Endothelial cell of hepatic sinusoid (primary cell): ENCODE measurements around the gene SYT1.

ENCODE experiments used
- in situ Hi-C: cut with HindIII; loops from 2 replicates; pipeline ENCODE4 v1.10.0; 2017; ENCODE audit warnings: low sequenced_read_pairs

SYT1 gene

DNA sequence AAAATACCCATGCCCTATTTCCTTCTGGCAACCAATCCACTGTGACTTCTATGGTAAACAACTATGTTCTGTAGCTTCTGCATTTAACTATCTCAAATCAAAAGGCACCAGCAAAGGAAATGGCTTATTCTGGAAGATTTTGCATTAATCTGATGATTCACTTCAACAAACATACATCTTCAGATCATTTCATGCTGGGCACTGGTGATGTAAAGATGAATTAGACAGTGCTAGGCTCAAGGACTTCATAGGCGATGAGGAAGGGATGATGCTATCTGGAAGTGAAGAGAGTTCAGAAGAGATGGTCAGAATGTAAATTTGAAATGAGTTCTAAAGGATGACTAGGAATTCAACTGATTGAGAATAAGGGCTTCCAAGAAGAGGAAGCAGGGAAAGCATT is 462.9 kb downstream of the SYT1 start:
- in situ Hi-C loops = no loop called here

DNA sequence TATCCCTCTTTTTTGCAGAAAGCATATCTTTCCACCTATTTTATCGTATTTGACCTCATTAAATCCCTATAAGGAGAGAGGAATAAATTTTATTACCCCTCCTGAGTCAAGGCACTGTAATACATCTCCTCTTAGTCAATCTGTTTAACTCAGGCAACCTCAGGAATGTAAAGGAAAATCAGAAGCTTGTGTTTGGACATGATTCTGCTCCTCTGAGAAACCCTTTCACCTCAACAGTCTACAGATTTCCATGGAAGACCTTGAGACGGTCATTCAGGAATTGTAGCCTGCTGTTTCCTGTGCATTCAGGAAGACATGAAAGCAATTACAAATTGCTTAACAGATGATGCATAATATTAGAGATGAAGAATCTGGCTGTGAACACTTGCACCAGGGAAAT is 465.4 kb downstream of the SYT1 start:
- in situ Hi-C loops = no loop called here

DNA sequence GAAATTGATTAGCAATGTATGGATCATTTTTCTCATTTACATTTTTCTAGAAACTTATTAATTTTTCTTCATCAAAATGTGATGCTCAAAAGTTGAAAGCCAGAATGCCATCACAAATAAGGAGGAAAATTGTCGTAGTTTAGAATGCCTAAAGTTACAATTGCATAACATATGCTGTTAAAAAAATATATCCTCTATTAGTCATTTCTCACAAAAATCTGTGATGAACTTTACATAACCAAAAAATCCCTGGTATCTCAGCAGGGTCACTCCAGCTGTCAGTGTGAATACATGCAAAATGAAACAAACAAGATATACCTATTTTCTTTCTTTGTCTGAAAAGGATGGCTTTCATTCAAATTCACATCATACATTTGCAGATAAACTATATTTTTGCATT is 467.3 kb downstream of the SYT1 start:
- in situ Hi-C loops = no loop called here

DNA sequence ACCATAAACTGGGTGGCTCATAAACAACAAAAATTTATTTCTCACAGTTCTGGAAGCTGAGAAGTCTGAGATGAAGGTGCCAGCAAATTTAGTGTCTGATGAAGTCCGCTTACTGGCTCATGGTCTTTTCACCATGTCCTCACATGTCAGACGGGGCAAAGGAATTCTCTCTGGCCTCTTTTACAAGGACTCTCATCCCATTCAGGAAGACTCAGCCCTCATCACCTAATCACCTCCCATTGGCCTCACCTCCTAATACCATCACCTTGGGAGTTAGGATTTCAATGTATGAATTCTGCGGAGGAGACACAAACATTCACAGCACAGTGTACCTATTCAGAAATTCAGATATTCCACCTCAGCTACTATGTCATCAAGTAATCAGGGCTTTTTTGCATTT is 468.6 kb downstream of the SYT1 start:
- in situ Hi-C loops = no loop called here

- in situ Hi-C loops = no loop called here
Measured at GRCh38 chr12:79337662-79338290, 473.2 kb downstream of the SYT1 start.

GRCh38 chr12:79344855-79345847 is 480.6 kb downstream of the SYT1 start:
- in situ Hi-C loops = no loop called here

DNA sequence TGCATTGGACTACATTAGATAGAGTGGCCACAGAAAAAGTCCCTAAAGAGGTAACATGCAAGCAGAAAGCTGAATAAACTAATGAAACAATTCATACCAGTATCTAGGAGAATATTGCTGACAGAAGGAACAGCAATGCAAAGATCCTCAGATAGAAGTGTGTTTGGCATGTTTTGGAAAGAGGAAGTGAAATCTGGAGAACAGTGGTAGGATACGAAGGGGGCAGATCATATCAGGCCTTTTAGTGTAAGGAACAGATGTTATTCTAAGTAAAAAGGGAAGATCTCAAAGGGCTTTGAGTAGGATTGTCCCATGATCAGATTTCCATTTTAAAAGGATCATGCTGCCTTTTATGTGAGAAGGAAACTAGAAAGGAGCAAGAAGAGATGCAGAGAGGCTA is 483.3 kb downstream of the SYT1 start:
- in situ Hi-C loops = no loop called here

DNA sequence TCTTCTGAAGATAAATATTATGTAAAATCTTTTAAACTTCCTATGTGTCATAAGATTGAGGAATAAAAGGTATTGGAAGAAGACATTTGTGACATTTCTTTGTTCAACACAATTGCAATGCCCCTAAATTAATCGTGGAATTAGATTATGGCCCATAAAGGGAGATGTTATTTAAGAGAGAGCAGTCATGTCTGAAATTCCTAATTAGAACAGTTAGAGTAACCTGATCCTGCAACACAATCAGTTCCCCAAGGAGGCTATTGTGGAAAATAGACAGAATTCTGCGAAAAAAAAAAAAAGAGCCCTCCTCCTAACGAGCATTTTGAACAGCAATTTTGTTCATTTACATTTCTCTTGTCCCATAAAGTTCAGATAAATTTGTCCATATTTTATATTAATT is 486.7 kb downstream of the SYT1 start:
- in situ Hi-C loops = no loop called here

DNA sequence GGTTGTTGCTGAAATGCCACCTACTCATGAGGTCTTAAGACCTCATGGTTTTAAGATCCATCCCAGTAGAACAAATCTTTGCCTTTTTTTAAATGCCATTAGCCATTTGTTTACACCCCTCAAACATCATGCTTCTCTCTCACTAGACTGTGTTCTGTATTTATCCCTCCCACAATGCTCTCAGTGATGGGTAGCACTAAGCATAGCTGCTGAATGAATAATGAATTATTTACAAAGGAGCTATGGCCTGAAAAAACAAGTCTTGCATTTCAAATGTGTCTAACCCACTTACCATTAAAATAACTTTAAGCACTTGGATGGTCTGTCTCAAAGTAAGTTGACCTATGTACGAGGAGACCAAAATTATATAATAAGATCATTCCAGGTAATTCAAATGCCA is 491.6 kb downstream of the SYT1 start:
- in situ Hi-C loops = no loop called here

- in situ Hi-C loops = no loop called here
Measured at GRCh38 chr12:79357048-79357447, 492.5 kb downstream of the SYT1 start.

DNA sequence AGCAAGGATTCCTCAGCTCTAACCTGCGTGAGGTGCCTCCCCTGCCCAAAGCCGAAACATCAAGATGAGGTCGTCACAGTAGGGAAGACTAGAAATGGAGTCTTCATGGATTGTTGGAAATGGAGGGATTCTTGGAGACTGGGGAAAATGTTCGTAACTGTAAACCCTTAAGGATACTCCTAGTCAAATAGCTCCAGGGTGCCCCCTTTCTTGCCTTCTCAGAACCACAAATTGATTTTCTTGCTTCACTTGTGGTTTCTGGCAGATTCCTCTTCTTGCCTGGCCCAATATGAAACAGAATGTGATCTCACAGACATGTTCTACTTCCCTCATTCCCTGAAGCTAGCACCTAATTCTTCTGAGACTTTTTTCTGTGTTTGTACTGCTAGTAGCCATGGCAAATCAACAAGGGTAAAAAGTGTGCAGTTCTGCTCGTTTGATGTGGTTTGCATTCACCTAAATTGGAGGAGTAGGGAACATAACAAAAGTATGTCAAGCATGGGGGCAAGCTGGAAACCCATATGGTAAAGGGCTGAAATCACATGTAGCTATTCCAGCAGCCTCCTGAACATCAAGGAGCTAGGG is 494.2 kb downstream of the SYT1 start:
- in situ Hi-C loops = no loop called here

- in situ Hi-C loops = no loop called here
Measured at GRCh38 chr12:79360286-79360685, 495.7 kb downstream of the SYT1 start.

- in situ Hi-C loops = no loop called here
Measured at GRCh38 chr12:79360936-79361335, 496.4 kb downstream of the SYT1 start.

DNA sequence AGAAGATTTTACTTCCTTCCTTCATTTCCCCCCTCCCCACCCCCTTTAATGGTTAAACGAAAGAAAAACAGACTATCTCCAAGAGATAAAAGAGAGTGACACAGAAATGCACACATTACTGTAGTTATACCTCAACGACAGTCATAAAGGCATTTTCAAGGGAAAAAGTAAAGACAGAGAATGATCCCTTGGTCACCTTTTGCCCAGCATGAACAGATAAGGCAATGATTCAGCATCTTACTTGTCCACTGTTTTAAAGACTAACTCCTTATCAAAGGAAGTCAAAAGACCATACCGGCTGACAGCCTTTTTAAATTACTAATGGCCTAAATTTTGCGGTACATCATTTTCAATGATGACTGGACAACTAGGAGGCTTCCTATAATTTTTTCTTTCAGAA is 499.6 kb downstream of the SYT1 start:
- in situ Hi-C loops = no loop called here

GRCh38 chr12:79366374-79366773 is 501.8 kb downstream of the SYT1 start:
- in situ Hi-C loops = no loop called here

GRCh38 chr12:79367032-79367589 is 502.5 kb downstream of the SYT1 start:
- in situ Hi-C loops = no loop called here

GRCh38 chr12:79370021-79370420 is 505.4 kb downstream of the SYT1 start:
- in situ Hi-C loops = no loop called here

- in situ Hi-C loops = no loop called here
Measured at GRCh38 chr12:79371226-79371625, 506.7 kb downstream of the SYT1 start.

- in situ Hi-C loops = no loop called here
Measured at GRCh38 chr12:79373896-79374499, 509.4 kb downstream of the SYT1 start.

DNA sequence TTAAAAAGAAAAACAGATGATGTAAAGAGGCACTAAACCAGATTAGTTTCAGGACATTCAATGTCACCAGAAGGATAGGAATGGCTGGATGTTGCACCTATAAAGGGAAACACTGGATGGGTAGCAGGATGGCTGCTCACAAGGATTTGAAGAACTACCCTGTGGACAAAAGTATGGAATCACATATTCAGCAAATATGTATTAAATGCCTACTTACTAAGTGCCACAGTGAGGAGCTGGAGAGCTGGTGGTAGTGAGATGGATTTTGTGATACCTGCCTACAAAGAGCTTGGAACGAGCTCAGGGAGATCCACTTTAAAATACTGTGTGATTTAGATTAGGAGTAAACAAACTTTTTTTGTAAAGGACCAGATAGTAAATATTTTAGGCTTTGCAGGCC is 510.0 kb downstream of the SYT1 start:
- in situ Hi-C loops = no loop called here

GRCh38 chr12:79375050-79375449 is 510.5 kb downstream of the SYT1 start:
- in situ Hi-C loops = no loop called here
